AG20443 (cell line): ENCODE results near the gene RAPSN.

ENCODE experiments used
- DNase-seq: peaks from one replicate; pipeline ENCODE4 v3.0.0; 2012; ENCODE audit warnings: low spot score, mixed read lengths

Gene RAPSN

DNA sequence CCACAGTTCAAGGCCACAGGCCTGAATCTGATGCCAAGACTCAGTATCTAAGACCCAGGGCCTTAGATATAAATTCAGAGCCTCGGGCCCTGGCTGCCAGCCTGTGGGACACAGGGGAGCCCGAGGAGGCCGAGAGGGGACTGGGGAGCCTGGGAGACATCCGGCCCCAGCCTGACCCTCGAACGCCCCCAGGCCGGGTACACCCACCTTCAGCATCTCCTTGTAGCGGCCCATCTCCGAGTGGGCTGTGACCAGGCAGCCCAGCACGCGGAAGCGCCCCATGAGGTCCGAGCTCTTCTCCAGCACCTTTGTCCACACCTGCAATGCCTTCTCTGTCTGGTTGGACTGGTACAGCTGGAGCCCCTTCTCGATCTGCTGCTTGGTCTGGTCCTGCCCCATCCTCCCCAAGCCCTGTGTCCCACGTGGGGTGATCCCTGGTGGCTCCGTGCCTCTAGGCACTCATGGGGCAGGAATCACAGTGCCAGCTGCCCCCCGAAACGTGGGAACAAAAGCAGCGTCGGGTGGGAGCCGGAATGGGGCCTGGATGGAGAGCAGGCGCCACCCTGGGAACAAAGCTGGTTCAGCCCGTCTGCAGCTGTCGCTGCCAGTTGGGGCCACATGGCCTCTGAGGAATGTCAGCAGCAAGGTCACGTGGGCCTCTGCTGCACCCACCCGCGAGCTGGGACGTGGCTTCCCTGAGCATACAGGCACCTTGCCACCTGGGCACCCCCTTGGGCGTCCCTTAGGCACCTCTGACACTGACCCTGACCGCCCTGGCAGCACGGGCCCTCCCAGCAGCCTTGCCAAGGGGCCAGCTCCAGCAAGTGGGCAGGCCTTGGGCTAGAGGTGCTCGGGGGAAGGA, at the start of gene RAPSN:
RAPSN (minus strand) TSS at position 571 of the 862 bp plus-strand sequence; CDS start at position 399, 172 bp downstream.
- DNase-seq = no peak

DNA sequence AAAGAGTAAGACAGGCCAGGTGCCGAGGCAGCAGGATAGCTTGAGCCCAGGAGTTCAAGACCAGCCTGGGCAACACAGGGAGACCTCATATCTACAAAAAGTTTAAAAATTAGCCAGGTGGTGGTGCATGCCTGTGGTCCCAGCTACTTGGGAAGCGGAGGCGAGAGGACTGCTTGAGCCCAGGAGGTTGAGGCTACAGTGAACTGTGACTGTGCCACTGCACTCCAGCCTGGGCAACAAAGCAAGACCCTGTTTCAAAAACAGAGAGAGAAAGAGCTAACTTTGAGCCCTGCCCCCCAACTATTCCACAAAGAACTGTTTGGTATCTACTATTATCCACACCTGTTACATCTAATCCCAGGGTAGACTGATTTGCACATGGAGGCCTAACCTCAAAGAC, 49.2 kb upstream of the RAPSN start:
- DNase-seq = no peak

GRCh38 chr11:47496808-47497207, 47.9 kb upstream of the RAPSN start:
- no peak for DNase-seq

DNA sequence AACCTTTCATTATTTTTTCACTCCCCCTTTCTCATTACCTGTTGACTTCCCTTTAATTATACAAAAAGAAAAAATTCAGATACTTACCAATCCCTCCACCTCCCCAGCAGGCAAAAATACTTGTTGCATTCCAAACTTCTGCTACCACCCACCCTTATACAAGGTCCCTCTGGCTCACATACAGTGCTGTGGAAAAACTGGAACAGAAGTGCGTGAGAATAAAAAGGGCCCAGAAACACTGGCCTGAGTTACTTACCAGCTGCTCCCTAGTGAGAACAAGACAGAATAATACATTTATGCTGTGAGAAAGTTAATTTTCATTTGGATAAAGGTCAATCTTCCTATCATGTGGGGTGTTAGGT, 46.9 kb upstream of the RAPSN start:
- no peak for DNase-seq

- DNase-seq = no peak
Measured at GRCh38 chr11:47495011-47495855, 46.3 kb upstream of the RAPSN start.

DNA sequence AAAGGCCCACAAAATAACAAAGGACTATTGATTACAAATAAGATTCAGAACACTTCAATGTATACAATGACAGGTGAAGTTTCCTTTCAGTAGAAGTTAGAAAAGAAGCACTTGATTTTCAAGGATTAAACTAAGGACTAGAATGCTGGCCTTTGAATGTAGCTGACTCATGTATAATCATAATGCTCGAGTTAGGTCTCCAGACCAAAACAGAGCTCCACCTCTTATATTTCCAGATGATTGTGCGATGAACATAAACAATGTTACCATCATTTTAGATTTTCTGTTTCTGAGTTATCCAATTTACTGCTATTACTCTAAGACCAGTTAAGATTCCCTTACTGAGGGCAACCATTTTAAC, 40.4 kb upstream of the RAPSN start:
- DNase-seq = no peak

DNA sequence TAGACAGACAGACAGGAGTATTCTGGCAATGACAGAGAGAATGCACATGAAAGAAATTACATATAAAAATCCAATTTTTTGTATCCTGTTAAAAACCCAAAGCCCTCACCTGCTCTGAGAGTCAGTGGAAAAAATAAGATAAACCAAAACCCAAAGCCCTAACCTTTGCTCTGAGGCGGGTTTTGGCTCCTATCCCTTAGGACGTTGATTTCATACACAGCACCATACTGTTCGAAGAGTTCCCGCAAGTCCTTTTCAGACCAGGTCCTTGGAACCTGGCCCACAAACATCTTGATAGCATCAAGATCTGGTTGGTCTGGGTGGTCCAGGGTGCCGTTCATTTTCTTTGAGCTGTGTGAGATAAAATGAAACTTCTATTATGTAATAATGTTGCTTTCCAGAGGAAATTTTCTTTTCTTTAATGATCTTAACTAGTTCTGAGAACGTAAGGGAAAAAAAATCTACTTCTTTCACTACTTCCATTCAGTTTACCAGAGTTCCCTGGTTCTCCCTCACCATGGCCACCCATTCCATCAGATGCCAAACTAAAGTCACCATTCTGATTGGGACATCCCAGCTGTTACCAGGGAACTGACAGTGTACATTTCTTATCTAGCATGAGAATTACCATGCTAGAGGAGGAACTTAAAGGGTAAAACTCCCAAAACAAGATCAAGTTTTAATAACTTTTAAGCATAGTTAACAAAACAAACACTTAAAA, 39.9 kb upstream of the RAPSN start:
- no peak for DNase-seq

- no peak for DNase-seq
Measured at GRCh38 chr11:47488111-47488510, 39.2 kb upstream of the RAPSN start.

DNA sequence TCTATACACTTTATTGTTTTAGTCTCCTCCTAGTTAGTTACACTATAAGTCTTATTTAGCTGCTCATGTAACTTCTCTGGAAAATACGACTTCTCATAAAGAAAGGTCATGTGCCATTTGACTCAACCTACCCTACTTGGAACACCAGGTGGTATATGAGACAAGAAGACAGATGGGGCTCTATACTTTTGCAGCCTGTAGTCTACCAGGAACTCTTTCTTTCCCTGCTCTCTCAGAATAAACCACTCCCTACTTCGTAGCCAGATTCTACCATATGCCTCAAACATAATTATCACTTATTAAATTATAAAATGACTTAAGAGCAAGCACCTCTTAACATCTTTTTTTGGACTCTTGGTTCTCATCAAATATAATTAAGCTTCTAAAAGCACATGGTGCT, 38.5 kb upstream of the RAPSN start:
- DNase-seq = no peak

- DNase-seq = no peak
Measured at GRCh38 chr11:47485107-47485506, 36.2 kb upstream of the RAPSN start.

- DNase-seq = no peak
Measured at GRCh38 chr11:47483457-47483856, 34.5 kb upstream of the RAPSN start.

DNA sequence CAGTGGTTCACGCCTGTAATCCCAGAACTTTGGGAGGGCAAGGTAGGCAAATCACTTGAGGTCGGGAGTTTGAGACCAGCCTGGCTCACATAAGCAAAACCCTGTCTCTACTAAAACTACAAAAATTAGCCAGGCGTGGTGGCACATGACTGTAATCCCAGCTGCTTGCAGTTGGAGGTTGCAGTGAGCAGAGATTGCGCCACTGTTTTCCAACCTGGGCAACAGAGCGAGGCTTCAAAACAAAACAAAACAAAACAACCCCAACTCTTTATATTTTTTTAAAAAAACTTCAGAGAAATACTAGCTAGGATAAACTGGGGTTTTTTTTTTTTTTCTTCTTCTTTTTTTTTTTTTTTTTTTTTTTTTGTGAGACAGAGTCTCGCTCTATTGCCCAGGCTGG, 31.8 kb upstream of the RAPSN start:
- DNase-seq = no peak

DNA sequence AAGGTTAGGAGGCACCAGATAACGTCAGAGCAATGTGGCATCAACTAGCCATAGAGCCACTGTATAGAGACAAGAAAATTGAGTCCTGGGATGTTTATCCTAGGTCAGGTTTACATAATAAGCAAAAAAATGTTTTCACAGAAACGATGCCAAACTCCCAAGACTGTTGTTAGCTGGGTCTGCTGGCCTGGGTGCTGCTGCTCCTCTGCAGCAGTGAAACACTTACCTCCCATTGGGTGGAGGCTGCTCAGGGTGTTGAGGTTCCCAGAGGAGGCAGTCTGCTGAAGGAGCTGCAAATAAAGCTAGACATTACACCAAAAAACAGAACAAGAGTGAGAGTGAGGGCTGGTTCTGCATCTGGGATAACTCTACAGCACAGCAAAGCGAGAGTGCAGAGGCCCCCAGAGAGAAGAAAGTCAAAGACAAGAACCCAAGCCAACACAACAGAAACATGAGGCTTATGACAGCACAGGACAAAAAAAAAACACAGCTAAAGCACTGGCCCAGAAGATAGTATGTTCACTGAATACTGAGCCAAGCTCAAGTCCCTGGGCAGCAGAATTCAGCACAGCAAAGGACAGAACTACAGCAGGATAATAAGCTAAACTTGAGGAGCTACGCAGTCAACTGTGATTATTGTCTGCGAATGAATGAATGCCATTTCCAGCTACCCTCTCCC, 29.9 kb upstream of the RAPSN start:
- no peak for DNase-seq

GRCh38 chr11:47477753-47478152, 28.8 kb upstream of the RAPSN start:
- DNase-seq = no peak

DNA sequence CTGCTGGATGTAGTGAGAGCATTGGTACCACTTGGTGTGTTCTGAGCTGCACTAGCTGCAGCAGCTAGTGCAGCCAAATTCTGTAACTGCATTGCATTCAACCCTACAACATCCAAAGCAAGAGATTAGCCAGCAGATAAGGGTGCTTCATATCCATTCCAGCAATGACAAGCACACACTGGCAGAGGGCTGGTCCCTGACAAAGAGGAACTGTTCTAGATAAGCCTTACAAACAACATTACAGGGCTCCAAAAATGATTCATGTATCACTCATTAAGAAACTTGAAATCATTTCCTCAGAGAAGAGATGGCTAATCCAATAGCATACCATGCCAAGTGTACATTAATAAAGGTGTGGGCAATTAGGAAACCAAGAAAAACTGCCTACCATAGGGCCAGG, 28.4 kb upstream of the RAPSN start:
- peak; percentile 17 for DNase-seq

- no peak for DNase-seq
Measured at GRCh38 chr11:47470671-47471070, 21.7 kb upstream of the RAPSN start.

- no peak for DNase-seq
Measured at GRCh38 chr11:47469361-47470179, 20.6 kb upstream of the RAPSN start.

GRCh38 chr11:47468598-47469214, 19.8 kb upstream of the RAPSN start:
- DNase-seq = no peak

DNA sequence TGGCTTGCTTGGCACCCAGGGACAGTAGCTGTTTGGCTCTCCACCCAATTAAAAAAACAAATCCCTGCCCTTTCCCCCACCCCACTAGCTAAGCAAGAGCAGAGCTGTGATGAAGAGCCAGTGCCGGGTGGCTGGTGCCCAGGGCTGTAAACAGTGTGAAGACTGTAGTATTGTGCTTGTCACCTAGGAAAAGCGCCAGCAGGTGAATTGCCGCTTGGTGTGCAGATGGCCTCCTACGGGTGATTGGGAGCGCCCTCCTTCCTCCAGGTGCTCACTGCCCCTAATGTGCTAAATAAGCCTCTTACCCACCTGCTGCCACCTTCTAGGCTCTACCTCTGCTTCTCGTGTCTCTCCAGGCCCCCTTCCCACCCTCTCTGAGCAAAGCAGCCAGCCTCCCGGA, 18.4 kb upstream of the RAPSN start:
- DNase-seq = no peak

DNA sequence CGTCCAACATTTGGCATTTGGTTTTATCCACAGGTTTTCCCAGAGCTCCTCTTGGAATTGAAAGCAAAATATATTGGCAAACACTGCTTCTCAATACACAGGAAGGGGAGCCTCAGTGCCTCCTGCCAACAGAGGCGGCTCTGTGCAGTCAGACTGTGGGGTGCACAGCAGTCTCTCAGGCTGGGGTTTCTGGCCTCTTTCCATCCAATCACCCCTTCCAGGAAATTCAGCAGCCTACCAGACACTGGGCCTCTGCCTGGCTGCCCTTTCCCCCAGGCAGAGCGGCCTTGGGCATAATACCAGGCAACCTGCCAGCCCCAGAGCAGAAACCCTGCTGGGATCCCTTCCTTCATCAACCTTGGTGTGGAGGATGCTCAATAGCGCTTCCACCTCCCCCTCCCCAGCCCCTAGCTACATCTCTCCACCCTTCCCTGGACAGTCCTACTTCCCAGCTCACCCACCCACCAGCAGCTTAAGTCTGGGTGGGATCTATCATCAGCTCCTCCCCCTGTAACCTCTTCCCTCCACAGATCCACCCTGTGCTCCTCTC, 17.8 kb upstream of the RAPSN start:
- peak; percentile 40 for DNase-seq
